Measurements from ENCODE around the gene NET1.

The NET1 gene

DNA sequence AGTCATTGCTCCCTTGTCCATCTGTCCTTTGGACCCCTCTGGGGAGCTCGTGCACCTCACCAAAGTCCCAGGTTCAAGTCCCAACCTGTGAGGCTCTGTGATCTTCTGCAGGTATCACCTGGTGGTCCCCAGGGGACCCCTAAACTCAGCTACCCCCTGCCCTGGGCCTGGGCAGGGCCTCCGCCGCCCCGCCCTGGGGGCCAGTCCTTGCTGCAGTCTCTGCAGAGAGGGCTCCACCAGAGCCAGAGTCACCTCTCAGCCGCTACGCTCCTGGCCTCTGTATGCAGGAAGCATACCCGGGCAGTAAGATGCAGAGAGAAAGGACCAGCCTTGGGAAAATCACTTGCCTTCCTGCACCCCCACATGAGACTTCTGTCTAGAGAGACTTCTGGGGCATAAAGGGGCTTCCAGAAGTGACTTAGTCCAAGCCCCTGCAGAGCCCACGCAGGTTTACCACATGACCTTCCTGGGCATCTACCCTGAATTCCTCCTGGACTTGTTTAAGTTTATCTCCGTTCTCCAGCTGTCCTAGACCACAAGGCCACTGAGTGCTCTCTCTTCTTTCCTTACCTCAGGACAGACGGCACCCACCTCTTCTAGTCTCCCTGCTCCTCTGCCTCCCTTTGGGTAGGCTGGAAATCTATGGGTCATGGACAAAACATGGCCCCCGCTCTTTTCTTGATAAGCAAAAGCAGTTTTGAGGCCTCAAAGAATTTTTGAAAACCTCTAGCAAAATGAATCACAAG lies 65.8 kb downstream of the NET1 start:
- TF ChIP-seq, protein P1, sequence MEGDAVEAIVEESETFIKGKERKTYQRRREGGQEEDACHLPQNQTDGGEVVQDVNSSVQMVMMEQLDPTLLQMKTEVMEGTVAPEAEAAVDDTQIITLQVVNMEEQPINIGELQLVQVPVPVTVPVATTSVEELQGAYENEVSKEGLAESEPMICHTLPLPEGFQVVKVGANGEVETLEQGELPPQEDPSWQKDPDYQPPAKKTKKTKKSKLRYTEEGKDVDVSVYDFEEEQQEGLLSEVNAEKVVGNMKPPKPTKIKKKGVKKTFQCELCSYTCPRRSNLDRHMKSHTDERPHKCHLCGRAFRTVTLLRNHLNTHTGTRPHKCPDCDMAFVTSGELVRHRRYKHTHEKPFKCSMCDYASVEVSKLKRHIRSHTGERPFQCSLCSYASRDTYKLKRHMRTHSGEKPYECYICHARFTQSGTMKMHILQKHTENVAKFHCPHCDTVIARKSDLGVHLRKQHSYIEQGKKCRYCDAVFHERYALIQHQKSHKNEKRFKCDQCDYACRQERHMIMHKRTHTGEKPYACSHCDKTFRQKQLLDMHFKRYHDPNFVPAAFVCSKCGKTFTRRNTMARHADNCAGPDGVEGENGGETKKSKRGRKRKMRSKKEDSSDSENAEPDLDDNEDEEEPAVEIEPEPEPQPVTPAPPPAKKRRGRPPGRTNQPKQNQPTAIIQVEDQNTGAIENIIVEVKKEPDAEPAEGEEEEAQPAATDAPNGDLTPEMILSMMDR (conservative IDR thresholded peaks at IDR 0.05) = no peak
- TF ChIP-seq ZFX (IDR thresholded peaks at IDR 0.05) = no peak
- no peak overlapping the region for H3K27ac ChIP-seq

DNA sequence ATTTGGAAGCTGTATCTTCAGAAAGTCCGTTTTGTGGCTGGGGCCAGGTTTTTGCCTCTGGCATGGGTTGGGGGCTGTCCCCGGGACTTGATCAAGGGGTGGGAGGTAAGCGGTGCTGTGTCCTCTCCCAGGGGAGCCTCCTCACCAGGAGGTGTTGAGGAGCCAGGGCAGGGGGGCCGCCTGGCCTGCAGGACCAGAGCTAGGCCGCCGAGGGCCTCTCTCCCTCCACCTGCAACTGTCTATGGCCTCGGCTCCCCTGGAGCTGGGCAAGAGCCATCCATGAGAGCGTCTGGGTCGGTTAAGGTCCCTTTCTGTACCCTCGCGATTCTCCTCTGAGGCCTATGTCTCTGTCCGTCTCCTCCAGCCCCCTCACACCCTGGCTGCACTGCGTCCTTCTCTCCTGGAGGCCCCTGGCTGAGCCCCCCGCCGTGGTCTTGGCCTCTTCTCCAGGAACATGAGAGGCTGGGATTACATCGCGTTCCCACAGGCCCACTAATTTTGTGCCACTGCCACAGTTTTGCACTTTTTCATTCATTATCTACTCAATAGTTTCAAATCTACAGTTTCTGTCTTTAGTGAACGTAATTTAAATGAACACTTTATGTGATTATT lies 66.4 kb downstream of the NET1 start:
- TF ChIP-seq, protein P1 (conservative IDR thresholded peaks at IDR 0.05) = no peak
- H3K27ac ChIP-seq = no peak overlapping the region

DNA sequence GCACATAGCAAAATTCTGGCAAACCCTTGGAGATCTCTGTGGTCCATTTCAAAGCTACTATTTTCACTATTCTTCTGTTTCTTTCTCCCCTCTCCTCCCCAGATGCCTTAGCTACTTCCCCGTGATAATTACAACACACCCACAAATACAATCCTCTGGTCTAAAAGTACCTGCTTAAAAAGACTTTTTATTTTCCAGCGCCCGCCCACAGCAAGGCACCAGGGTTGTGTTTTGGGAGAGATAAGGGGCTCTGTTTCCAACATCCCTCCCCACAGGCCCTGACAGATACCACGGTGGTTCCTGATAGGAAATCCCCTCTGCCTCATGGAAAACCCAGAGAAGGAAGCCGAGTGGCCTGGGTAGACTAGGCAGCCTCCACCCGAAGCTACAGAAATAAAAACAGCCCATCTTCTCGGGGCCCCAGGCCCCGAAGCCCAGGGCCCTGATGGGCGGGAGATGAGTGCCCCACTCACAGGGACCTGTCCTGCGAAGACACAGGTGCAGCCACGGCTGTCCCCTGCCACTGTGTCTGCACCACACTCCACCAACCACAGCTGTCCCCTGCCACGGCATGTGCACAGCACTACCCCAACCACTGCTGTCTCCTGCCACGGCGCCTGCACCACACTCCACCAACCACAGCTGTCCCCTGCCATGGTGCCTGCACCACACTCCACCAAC lies 67.3 kb downstream of the NET1 start:
- no peak overlapping the region for H3K27ac ChIP-seq
- no peak for TF ChIP-seq ZFX (IDR thresholded peaks at IDR 0.05)
- TF ChIP-seq, protein P1 (conservative IDR thresholded peaks at IDR 0.05) = no peak

DNA sequence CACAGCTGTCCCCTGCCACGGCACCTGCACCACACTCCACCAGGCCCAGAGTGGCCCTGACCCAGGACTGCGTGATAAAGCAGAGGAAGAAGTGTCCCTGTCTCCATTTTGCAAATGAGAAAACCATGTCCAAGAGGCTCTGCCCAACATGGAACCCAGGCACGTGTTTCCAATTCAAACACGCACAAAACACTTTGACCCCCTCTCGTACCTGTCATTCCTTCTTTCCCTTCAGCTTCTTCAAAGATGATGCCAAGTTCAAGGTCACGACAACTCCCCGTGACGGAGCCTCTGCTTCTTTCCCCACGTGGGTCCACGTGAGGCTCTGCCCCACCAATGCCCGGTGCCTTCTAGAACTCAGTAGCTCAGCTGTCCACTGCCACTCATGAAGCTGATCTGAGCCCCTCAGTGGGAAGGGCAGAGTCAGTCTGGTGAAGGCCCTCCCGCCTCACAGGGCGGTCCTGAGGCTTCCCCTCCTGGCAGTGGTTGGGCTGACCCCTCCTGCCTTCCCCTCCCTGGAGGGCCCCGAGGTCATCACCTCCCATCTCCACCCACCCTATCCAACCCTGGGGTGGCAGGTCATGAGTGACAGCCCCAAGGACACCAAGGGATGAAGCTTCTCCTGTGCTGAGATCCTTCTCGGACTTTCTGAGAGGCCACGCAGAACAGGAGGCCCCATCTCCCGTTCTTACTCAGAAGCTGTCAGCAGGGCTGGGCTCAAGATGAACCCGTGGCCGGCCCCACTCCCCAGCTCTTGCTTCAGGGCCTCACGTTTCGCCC lies 68.0 kb downstream of the NET1 start:
- no peak overlapping the region for H3K27ac ChIP-seq
- TF ChIP-seq, protein P1 (conservative IDR thresholded peaks at IDR 0.05) = no peak
- TF ChIP-seq ZFX (IDR thresholded peaks at IDR 0.05) = no peak

DNA sequence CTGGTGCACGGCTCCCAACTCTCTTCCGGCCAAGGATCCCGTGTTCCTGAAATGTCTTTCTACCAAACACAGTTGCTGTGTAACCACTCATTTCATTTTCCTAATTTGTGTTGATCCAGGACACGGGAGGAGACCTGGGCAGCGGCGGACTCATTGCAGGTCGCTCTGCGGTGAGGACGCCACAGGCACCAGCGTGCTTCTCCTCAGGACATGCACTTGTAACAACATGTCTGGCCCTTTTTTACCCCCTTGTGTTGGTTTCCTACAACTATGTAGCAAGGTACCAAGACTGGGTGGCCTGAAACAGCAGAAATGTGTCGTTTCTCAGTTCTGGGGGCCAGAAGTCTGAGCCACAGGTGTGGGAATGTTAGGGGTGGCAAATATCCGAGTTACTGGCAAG lies 68.8 kb downstream of the NET1 start:
- no peak overlapping the region for H3K27ac ChIP-seq
- TF ChIP-seq, protein P1 (conservative IDR thresholded peaks at IDR 0.05) = no peak
- no peak for TF ChIP-seq ZFX (IDR thresholded peaks at IDR 0.05)

DNA sequence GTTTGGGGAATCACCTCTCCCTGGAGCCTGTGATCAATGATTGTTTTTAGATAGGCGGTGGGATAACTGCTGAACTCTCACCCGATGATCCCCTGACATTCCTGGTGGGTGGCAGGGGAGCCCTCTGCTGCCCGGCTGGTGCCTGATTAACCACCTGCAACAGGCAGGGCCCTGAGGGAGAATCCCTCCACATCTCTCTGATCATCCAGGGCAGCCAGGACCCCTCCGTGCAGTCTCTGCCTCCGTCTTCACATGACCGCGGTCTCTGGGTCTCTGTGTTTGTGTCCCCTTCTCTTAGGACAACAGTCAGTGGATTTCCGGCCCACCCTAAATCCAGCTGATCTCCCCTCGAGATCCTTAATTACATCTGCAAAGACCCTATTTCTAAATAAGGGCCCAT lies 69.7 kb downstream of the NET1 start:
- TF ChIP-seq, protein P1 (conservative IDR thresholded peaks at IDR 0.05) = no peak
- TF ChIP-seq ZFX (IDR thresholded peaks at IDR 0.05) = no peak

More for the DNA sequence above, 69.7 kb downstream of the NET1 start:
- H3K27ac ChIP-seq = no peak overlapping the region

All from C4-2B (cell line).